NCI-H2196 treated with DMSO at 0.1 percent for 48 hours (cell line): Measurements from ENCODE around the gene PHETA1.
A peak's percentile ranks its signal among the peaks of the same experiment; 100 is the strongest.

Experiments
- DNase-seq: peaks from one replicate; lab custom pipeline; 2025; ENCODE audit not compliant: unreplicated experiment; lab: John Stamatoyannopoulos, UW

Gene PHETA1, protein sequence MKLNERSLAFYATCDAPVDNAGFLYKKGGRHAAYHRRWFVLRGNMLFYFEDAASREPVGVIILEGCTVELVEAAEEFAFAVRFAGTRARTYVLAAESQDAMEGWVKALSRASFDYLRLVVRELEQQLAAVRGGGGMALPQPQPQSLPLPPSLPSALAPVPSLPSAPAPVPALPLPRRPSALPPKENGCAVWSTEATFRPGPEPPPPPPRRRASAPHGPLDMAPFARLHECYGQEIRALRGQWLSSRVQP

DNA sequence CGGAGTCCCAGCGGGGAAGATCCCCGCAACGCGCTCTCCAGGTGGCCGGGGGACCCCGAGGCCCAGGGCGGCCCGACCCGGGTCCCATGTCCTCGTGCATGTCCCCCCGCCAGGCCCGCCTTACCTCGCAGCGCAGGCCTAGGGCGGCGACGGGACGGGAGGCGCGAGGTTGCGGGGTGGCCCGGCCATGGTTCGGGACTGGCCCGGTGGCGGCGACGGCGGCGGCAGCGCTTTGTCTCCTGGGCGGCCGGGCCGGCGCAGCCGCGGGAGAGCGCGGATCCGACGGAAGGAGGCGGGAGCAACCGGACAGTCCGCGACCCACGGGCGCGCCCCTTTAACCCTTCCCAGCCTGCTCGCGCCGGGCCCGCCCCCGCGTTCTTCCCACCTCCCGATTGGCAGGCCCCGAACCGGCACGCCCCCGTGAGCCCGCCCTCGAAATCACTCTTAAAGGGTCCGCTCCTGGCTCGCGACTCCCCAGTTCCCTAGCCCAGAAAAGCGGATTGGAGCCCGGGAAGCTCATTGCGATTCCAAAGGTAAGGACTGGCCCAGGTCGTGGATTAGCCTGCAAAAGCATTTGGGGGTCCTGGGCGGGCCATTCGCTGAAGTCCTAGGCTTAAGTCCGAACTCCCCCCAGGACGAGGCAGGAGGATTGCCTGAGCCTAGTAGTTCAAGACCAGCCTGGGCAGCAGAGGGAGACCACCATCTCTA lies at the start of gene PHETA1:
PHETA1 (minus strand) TSS at position 308 of the 708 bp plus-strand sequence. CDS start 5,668 bp downstream, outside the sequence.
- DNase-seq, result peak; percentile 74

DNA sequence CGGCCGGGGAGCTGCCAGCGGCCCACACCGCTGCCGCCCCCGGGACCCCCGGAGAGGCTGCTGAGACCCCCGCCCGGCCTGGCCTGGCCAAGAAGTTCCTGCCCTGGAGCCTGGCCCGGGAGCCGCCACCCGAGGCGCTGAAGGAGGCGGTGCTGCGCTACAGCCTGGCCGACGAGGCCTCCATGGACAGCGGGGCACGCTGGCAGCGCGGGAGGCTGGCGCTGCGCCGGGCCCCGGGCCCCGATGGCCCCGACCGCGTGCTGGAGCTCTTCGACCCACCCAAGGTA lies 49.6 kb upstream of the PHETA1 start:
- no peak for DNase-seq

DNA sequence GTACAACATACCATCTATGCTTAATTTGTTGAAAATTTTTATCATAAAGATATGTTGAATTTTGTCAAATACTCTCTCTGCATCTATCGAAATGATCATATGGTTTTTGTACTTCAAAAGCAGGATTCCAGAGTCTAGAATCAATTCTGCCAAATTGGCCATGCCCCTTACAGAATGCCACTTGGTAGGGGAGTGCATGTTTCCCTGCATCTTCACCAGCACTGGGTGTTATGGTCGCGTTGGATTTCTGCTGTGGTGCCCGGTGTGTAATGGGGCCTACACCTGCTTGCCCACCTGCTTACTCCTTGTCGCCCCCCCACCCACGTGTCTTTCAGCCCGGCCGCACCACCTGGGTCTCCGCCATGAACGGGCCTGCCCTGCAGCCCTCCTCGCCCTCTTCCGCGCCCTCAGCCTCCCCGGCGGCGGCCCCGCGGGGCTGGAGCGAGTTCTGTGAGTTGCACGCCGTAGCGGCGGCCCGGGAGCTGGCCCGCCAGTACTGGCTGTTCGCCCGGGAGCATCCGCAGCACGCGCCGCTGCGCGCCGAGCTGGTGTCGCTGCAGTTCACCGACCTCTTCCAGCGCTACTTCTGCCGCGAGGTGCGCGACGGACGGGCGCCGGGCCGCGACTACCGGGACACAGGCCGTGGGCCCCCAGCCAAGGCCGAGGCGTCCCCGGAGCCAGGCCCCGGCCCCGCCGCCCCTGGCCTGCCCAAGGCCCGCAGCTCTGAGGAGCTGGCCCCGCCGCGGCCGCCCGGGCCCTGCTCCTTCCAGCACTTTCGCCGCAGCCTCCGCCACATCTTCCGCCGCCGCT lies 49.1 kb upstream of the PHETA1 start:
- DNase-seq, result no peak

DNA sequence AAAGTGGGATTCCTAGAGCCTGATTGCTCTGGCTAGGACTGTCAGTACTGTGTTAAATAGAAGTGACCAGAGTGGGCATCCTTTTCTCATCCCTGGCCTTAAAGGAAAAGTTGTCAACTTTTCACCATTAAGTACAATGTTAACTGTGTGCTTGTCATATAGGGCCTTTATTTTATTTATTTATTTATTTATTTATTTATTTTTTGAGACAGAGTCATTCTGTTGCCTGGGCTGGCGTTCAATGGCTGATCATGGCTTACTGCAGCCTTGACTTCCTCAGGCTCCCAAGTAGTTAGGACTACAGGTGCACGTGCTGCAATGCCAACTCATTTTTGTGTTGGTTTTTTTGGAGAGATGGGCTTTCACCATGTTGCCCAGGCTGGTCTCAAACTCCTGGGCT lies 48.4 kb upstream of the PHETA1 start:
- no peak for DNase-seq

- no peak for DNase-seq
Measured at GRCh38 chr12:111414711-111415252, 45.9 kb upstream of the PHETA1 start.

DNA sequence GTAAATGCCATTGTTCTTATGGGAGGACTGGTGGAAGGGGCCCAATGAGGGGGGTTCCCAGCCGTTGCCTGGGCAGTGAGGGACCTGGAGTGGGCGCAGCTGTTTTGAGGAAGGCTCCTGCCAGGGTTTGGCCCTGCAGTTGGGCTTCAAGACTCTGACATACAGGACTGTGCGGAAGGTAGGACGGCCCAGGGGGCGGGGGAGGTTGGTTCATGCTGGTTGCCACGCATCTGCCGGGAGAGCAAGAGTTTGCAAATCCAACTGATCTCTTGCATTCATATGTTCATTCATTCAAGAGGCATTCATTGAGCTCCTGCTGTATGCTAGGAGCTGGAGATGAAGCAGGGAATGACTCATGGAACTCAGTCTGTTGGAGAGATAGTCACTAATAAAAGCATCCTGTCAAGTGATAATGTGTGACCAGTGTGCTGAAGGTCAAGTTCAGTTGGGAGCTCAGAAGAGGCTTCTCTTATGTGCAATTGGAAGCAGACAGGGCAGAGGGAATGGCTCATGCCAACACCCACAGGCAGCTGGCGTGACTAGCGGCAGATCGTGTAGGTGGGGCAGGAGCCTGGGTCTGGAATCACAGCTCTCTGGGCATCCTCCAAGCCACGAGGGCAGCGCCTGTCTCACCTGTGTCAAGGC lies 44.7 kb upstream of the PHETA1 start:
- no peak for DNase-seq

DNA sequence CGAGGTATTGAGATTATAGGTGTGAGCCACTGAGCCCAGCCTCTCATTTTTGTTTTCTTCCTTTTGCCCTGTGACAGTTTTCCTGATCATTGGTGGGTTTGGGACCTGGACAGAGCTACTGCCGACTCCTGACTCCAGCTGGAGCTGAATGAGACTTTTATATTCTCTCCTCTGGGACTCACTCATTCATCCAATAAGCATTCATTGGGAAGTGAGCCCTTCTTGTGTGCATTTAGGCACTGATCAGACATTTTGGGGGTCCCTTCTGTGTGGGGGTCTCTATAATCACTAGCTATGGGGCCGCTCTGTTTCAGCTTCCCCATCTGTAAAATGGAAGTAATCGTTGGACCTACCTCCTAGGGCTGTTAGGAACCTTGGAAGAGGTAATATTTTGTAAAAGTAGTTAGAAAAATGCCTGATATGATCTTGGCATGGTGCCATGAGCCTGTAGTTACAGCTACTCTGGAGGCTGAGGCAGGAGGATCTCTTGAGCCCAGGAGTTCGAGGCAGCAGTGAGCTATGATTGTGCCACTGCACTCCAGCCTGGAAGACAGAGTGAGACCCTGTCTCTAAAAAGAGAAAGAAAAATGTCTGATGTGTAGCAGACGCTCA lies 44.0 kb upstream of the PHETA1 start:
- no peak for DNase-seq

DNA sequence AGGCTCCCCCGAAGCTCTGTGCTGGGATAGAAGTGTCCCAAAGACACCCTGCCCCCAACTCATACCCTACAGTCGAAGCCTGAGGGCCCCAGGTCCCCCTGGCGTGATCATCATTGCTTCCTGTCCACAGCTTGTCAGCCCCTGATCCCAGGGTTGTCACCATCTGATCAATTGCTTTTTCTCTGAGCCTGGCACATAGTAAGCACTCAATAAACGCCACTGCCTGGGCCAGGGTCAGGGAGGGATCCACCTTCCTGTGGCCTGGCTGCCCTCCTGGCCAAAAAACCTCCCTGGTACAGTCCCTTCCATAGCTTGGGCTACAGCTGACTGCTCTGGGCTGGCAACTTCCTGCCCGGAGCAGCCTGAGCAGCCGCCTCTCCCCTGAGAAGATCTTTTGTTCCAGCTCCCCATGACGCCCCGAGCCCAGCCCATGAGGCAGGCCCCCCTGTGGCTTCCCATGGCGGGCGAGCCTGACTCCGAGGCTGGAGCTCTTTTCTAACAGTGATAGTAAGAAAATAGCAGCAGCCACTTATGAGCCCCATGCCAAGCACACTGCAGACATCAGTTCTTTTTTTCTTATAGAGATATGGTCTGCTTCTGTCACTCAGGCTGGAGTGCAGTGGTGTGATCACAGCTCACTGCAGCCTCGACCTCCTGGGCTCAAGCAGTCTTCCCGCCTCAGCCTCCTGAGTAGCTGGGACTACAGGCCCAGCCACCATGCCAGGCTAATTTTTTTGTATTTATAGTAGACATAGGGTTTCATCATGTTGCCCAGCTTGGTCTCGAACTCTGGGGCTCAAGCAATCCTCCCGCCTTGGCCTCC lies 43.3 kb upstream of the PHETA1 start:
- DNase-seq, result no peak

- DNase-seq, result no peak
Measured at GRCh38 chr12:111411185-111411764, 42.4 kb upstream of the PHETA1 start.

- DNase-seq, result no peak
Measured at GRCh38 chr12:111410431-111411184, 41.7 kb upstream of the PHETA1 start.

GRCh38 chr12:111409780-111410430 lies 41.0 kb upstream of the PHETA1 start:
- DNase-seq, result no peak

DNA sequence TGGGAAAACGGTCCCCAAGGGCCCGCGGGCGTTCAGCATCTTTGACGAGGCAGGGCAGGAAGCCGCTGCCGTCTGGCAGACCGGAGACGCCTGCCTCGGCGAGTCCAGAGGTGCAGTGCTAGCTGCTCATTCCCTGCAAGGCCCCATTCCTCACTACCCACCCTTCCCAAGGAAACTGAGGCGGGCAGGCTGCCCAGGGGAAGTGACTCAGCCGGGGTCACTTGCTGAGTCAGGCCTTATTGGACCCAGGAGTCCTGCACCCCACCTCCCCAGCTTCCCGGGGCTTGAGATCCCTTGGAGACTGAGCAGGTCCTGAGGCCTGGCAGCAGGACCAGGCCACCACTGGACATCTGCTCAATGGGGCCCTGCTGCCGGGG lies 40.5 kb upstream of the PHETA1 start:
- DNase-seq, result no peak

- no peak for DNase-seq
Measured at GRCh38 chr12:111408686-111409402, 39.9 kb upstream of the PHETA1 start.

GRCh38 chr12:111408116-111408440 lies 39.2 kb upstream of the PHETA1 start:
- DNase-seq, result no peak

DNA sequence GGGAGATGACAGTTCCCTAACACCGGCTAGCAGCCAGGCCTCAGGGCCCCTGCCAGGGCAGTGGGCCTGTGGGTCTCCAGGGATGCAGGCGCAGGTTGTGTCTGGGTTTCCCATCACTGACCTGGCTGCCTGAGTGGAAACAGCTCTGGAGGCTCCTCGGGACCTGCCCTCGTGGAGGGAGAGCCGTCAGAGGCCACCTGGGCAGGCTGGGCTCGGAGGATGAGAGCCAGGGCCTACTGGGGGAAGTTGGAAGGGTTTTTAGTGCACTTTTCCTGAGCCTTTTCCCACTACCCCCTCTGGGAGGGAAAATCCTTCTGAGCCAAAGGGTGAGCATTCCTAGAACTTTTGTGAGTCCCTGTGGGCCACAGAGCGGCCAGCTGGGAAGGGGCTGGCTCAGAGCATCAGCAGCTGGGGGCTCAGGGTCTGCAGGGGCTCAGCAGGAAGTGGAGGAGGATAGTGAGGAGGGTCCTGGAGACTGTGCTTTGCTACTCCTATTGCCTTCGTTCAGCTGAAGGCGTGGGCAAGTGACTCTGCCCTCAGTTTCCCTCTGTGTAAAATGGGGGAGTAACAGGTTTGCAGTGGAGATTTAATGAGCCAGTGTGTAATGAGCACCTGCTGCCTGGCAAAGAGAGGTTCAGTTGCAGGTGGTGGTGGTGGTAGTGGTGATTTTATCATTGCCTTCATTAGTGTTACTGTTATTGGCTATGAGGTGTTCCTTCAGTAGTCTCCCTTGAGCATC lies 38.7 kb upstream of the PHETA1 start:
- no peak for DNase-seq

DNA sequence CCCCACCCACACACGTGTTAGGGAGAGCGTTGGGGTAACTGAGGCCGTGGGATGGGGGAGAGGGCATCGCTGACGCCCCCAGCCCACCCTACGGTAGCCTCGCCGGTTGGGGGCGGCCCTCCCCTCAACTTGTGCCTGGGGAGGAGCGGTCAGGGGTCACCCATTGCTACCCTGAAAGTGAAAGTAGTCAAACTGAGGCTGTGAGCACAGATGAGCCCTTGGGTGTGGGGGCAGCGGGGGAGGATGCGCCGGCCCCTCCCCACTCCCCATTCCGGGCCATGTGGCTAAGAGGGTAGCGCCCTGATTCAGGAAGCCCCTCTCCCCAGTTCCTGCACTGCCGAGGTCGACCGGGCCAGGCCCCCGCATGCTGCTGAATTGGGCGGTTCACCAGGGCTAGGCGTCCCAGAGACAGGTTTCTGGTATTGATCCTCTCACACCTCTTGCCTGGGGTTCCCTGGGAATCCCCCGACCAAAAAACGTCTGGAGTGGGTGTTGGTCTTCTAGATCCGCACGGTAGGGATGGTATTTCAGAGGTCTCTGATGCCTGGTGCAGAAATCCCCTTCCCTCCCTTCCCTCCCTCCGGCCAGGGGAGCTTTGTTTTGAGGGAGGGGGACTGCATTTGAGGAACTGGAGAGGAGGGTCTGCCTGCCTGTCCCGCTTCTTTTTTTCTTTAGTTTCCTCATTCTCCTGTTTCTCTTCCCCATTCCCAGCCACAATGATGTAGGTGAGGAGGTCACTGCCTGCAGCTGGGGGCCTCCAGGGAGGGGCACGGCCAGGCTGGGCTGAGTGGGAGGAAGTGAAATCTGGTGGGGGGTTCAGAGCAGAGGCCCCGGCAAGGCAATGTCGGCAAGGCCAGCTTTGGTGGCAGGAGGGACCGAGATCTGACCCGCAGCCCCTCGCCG lies 37.8 kb upstream of the PHETA1 start:
- DNase-seq, result no peak
